Endothelial cell of umbilical vein (primary cell): ENCODE data around the gene MYO15A. TPM values are rescaled to one million over a fixed set of nuclear protein-coding genes. Genes with fewer than 3 reads are reported as not detected.

ENCODE experiments used
- BruUV-seq: library from RNA; stranded (reverse); fragments of 400-500 nt; replicated peaks from 2 replicates; lab custom pipeline; 2021; lab: Mats Ljungman, UMichigan
- CTCF ChIA-PET: fragments of 300-600, 350-600 bp; sonication (Branson Sonifier 250); formaldehyde crosslinking; loops from one replicate; lab custom pipeline; 2021; ENCODE audit warnings: antibody characterized with exemption, inconsistent platforms; lab: Charles Lee
- POLR2A ChIA-PET: fragments of 300-600, 350-600 bp; sonication (Branson Sonifier 250); formaldehyde crosslinking; loops from one replicate; lab custom pipeline; 2021; ENCODE audit warnings: antibody characterized with exemption, inconsistent platforms; lab: Charles Lee
- DNase-seq: peaks from one replicate; pipeline ENCODE4 v3.0.0-alpha.2; 2011; ENCODE audit warnings: low read depth, low spot score
- FAIRE-seq: peaks from 2 replicates; lab custom pipeline; 2011; peaks lifted over from hg19 to GRCh38; lab: Jason Lieb, UNC
- H2AFZ ChIP-seq: 2 replicates; pipeline ENCODE4 v1.6.0; 2012; ENCODE audit warnings: low read depth, low read length, control low read depth, inconsistent platforms
- H3K27ac ChIP-seq: 2 replicates; pipeline ENCODE4 v1.5.1; 2011; ENCODE audit warnings: low read depth, mild to moderate bottlenecking, control low read depth, low read length, moderate library complexity; ENCODE audit not compliant: insufficient read depth
- H3K27me3 ChIP-seq, 2 experiments: 2 replicates each; pipeline versions ENCODE4 v1.6.0 to v1.6.1; 2011; ENCODE audit warnings: low read length in 2 of 2, mixed read lengths in 1 of 2; ENCODE audit not compliant: control insufficient read depth in 2 of 2, insufficient read depth in 2 of 2
- H3K36me3 ChIP-seq, 2 experiments: 2 replicates in 1 of 2; 3 replicates in 1 of 2; pipeline ENCODE4 v1.5.1; 2011; ENCODE audit warnings: low read length in 2 of 2, mild to moderate bottlenecking in 1 of 2, moderate library complexity in 1 of 2; ENCODE audit not compliant: control insufficient read depth in 2 of 2, insufficient read depth in 2 of 2; ENCODE audit errors: extremely low read depth in 1 of 2
- H3K4me1 ChIP-seq: 3 replicates; pipeline ENCODE4 v1.5.1; 2011; ENCODE audit warnings: mild to moderate bottlenecking, low read length; ENCODE audit not compliant: control insufficient read depth, insufficient read depth; ENCODE audit errors: extremely low read depth
- H3K4me2 ChIP-seq: 2 replicates; pipeline ENCODE4 v1.6.1; 2011; ENCODE audit warnings: low read length, control low read depth, mixed read lengths; ENCODE audit not compliant: insufficient read depth
- H3K4me3 ChIP-seq, 3 experiments: fragments of 200-600 bp in 1 of 3; sonication (generic), shearing (Covaris generic) in 1 of 3; replicated peaks in 1 of 3; 2 replicates each; pipeline ENCODE4 v1.5.1; 2011 to 2016; ENCODE audit warnings: control low read depth in 3 of 3, low read length in 3 of 3, mild to moderate bottlenecking in 2 of 3, inconsistent platforms in 1 of 3, low read depth in 1 of 3, moderate library complexity in 1 of 3; ENCODE audit not compliant: insufficient read depth in 1 of 3
- H3K79me2 ChIP-seq: 2 replicates; pipeline ENCODE4 v1.6.0; 2012; ENCODE audit warnings: low read length, inconsistent platforms; ENCODE audit not compliant: control insufficient read depth, insufficient read depth
- H3K9ac ChIP-seq: replicated peaks from 2 replicates; pipeline ENCODE3; 2011; ENCODE audit warnings: low read length, control low read depth; ENCODE audit not compliant: insufficient read depth; ENCODE audit errors: extremely low read depth
- H3K9me1 ChIP-seq: replicated peaks from 3 replicates; pipeline ENCODE4 v1.6.0; 2011; ENCODE audit warnings: mild to moderate bottlenecking, low read length; ENCODE audit not compliant: control insufficient read depth, insufficient read depth; ENCODE audit errors: extremely low read depth
- H3K9me3 ChIP-seq: replicated peaks from 2 replicates; pipeline ENCODE4 v1.5.1; 2012; ENCODE audit warnings: low read length, inconsistent platforms; ENCODE audit not compliant: control insufficient read depth, insufficient read depth
- H4K20me1 ChIP-seq: replicated peaks from 2 replicates; pipeline ENCODE3; 2011; ENCODE audit warnings: mild to moderate bottlenecking, low read length; ENCODE audit not compliant: control insufficient read depth, insufficient read depth; ENCODE audit errors: extremely low read depth
- EZH2 ChIP-seq: IDR thresholded peaks from 2 replicates; pipeline ENCODE4 v1.6.1; 2012; ENCODE audit warnings: borderline replicate concordance, low read depth, mild to moderate bottlenecking, moderate library complexity, low read length, inconsistent platforms; ENCODE audit not compliant: severe bottlenecking
- JUN ChIP-seq: IDR thresholded peaks from 2 replicates; pipeline ENCODE4 v1.6.1; 2011; ENCODE audit warnings: borderline replicate concordance, low read depth; ENCODE audit not compliant: insufficient read length, insufficient read depth
- MYC ChIP-seq: IDR thresholded peaks from one replicate; pipeline ENCODE4 v1.6.1; 2011; ENCODE audit warnings: mild to moderate bottlenecking, low read depth, low read length
- dilution Hi-C: fragments of 300-500 bp; cut with MboI; formaldehyde crosslinking; loops from one replicate; pipeline ENCODE4 v1.15.0; 2019; ENCODE audit warnings: low sequenced_read_pairs; ENCODE audit not compliant: extremely low pct_ligation_motif_present
- intact Hi-C: fragments of 100-400 bp; cut with micrococcal nuclease; formaldehyde crosslinking; loops from one replicate; pipeline ENCODE4 v1.10.0; 2022
- polyA plus RNA-seq, 4 experiments: library from polyadenylated mRNA; depleted of rRNA in 3 of 4; stranded (reverse) in 3 of 4; unstranded in 1 of 4; fragments of >200 nt; gene quantifications; 2 replicates each; pipeline versions ENCODE4 v1.2.1 to v1.2.3, GENCODE V29; 2011 to 2012; ENCODE audit warnings: missing spikeins in 1 of 4
- total RNA-seq: library from RNA; stranded (reverse); gene quantifications from 2 replicates; pipeline ENCODE4 v1.2.3, GENCODE V29; 2021
- TF ChIP-seq, protein P1 (sequence below), 2 donors: IDR thresholded peaks; 1 replicate in 1 of 2; 2 replicates in 1 of 2; pipeline ENCODE4 v1.5.1; 2011; ENCODE audit warnings: low read length in 2 of 2, mild to moderate bottlenecking in 2 of 2, moderate library complexity in 2 of 2, control low read depth in 1 of 2, inconsistent platforms in 1 of 2, low read depth in 1 of 2; ENCODE audit not compliant: insufficient read depth in 1 of 2; ENCODE audit errors: extremely low read depth in 1 of 2

Gene MYO15A
- total and polyA plus RNA-seq, 2 donors (not counting 3 experiments of a cell fraction or from before 2014, with no cell fraction given), result 0.46 to 0.82 TPM

DNA sequence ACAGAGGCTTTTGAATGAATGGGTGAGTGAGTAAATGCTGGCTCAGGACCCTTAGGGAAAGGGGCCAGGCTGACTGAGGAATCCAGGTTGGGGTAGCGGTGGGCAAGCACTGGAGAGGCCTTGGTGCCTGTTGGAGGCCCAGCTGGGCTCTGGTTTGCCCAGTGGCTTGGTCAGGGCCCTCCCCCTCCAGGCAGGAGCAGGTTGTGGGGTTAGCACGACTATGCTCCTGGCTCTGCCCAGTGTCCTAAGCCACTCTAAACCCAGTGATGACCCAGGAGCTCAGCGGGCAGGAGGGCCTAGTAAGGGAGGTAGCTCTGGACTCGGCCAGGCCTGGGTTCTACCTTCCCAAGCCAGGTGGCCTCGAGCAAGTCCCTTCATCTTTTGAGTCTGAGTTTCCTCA is 7.5 kb downstream of the MYO15A start:
- H3K36me3 ChIP-seq, result no peaks in the 10 kb centered on the region
- H3K9me3 ChIP-seq, result no peaks in the 10 kb centered on the region
- H3K27me3 ChIP-seq, result no peaks in the 10 kb centered on the region
- no peak for TF ChIP-seq EZH2
- TF ChIP-seq JUN, result no peak
- DNase-seq, result no peak
- no peaks in the 10 kb centered on the region for H3K79me2 ChIP-seq
- ChIA-PET POLR2A (no interaction called here), CTCF (interaction anchor here (0.8 kb wide), 1 partner anchor 67 kb away, joined by 3 read pairs; the partner anchor contains the start of gene ALKBH5)
- H3K4me2 ChIP-seq, result no peak overlapping the region
- FAIRE-seq, result no peak
- H3K4me3 ChIP-seq, result no peak overlapping the region
- intact Hi-C loops, result no loop called here
- H3K9ac ChIP-seq, result no peak overlapping the region
- dilution Hi-C loops, result no loop called here
- no peak overlapping the region for H2AFZ ChIP-seq
- no peaks in the 10 kb centered on the region for H4K20me1 ChIP-seq
- no peaks in the 10 kb centered on the region for H3K9me1 ChIP-seq
- no TSS peak for BruUV-seq
- H3K27ac ChIP-seq, result no peak overlapping the region
- H3K4me1 ChIP-seq, result no peaks in the 10 kb centered on the region

DNA sequence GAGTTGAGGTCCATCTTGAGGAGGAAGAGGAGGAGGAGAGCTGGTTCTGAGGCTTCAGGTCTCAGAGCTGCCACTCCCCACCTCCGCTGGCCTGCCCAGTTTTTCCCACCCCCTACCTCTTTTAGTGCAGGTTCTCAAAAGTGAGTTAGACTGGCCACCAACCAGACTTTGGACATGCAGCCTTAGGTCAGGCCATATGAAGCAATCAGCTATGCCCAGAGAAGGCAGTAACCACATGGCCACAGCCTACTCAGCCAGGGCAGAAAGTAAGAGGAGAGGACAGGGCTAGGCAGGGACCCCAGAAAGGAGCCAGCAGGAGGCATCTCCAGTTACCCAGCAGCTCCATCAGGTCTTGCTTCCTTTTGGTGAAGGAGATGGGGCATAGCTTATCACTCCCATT is 9.0 kb downstream of the MYO15A start:
- Histone ChIP-seq H3K9me1 (no peaks in the 10 kb centered on the region), H3K4me2 (no peak overlapping the region), H3K9ac (no peak overlapping the region), H4K20me1 (no peaks in the 10 kb centered on the region), H2AFZ (no peak overlapping the region), H3K4me1 (no peaks in the 10 kb centered on the region), H3K4me3 (no peak overlapping the region), H3K79me2 (no peaks in the 10 kb centered on the region), H3K27me3 (no peaks in the 10 kb centered on the region), H3K36me3 (no peaks in the 10 kb centered on the region), H3K9me3 (no peaks in the 10 kb centered on the region), H3K27ac (no peak overlapping the region)
- POLR2A ChIA-PET, result no interaction called here
- BruUV-seq, result no TSS peak
- dilution Hi-C loops, result no loop called here
- no peak for DNase-seq
- TF ChIP-seq, protein P1, sequence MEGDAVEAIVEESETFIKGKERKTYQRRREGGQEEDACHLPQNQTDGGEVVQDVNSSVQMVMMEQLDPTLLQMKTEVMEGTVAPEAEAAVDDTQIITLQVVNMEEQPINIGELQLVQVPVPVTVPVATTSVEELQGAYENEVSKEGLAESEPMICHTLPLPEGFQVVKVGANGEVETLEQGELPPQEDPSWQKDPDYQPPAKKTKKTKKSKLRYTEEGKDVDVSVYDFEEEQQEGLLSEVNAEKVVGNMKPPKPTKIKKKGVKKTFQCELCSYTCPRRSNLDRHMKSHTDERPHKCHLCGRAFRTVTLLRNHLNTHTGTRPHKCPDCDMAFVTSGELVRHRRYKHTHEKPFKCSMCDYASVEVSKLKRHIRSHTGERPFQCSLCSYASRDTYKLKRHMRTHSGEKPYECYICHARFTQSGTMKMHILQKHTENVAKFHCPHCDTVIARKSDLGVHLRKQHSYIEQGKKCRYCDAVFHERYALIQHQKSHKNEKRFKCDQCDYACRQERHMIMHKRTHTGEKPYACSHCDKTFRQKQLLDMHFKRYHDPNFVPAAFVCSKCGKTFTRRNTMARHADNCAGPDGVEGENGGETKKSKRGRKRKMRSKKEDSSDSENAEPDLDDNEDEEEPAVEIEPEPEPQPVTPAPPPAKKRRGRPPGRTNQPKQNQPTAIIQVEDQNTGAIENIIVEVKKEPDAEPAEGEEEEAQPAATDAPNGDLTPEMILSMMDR (IDR thresholded peaks at IDR 0.05; ENCODE audit: extremely low read depth in 1 of 2, insufficient read depth in 1 of 2, low read depth in 1 of 2, low read length in 2 of 2), result no peak
- TF ChIP-seq MYC, result no peak
- TF ChIP-seq JUN, result no peak
- intact Hi-C loops, result no loop called here
- CTCF ChIA-PET, result interaction anchor here (0.9 kb wide), 1 partner anchor 9 kb away, joined by 3 read pairs; the partner anchor contains the start of gene MYO15A
- no peak for FAIRE-seq
